Calu3 (cell line): Measurements from ENCODE around the gene CDAN1. TPM values are rescaled to one million over a fixed set of nuclear protein-coding genes. Genes with fewer than 3 reads are reported as not detected.

Experiments
- BruUV-seq: library from RNA; stranded (reverse); fragments of 400-500 nt; replicated peaks from 2 replicates; lab custom pipeline; 2021; lab: Mats Ljungman, UMichigan
- CTCF ChIA-PET: fragments of 300-600 bp; sonication (Branson Sonifier 250); formaldehyde crosslinking; loops from one replicate; lab custom pipeline; 2022; ENCODE audit warnings: antibody characterized with exemption; lab: Charles Lee
- DNase-seq: peaks from one replicate; pipeline ENCODE4 v3.0.0; 2022
- H3K27ac Mint-ChIP-seq: one replicate; pipeline ENCODE4 v1.8.0; 2022; ENCODE audit warnings: mixed read lengths; ENCODE audit not compliant: unreplicated experiment
- H3K27me3 Mint-ChIP-seq: one replicate; pipeline ENCODE4 v1.8.0; 2022; ENCODE audit warnings: mixed read lengths; ENCODE audit not compliant: unreplicated experiment
- H3K36me3 Mint-ChIP-seq: one replicate; pipeline ENCODE4 v1.8.0; 2022; ENCODE audit warnings: mild to moderate bottlenecking, moderate library complexity, mixed read lengths; ENCODE audit not compliant: insufficient read depth, unreplicated experiment
- H3K4me1 Mint-ChIP-seq: one replicate; pipeline ENCODE4 v1.8.0; 2022; ENCODE audit warnings: mild to moderate bottlenecking, low read depth, mixed read lengths; ENCODE audit not compliant: unreplicated experiment
- H3K4me3 Mint-ChIP-seq: one replicate; pipeline ENCODE4 v1.8.0; 2022; ENCODE audit warnings: mild to moderate bottlenecking, low read depth, moderate library complexity, mixed read lengths; ENCODE audit not compliant: unreplicated experiment
- H3K9me3 Mint-ChIP-seq: one replicate; pipeline ENCODE4 v1.8.0; 2022; ENCODE audit warnings: low read depth, mixed read lengths; ENCODE audit not compliant: unreplicated experiment
- intact Hi-C: fragments of 100-400 bp; cut with micrococcal nuclease; formaldehyde crosslinking; loops from one replicate; pipeline ENCODE4 v1.10.0; 2022; ENCODE audit not compliant: unreplicated experiment
- total RNA-seq: library from RNA; stranded (reverse); gene quantifications from 2 replicates; pipeline ENCODE4 v1.2.3, GENCODE V29; 2022
- TF ChIP-seq, protein P1 (sequence below): fragments of 200-600 bp; IDR thresholded peaks from one replicate; pipeline ENCODE4 v1.8.0; 2022; ENCODE audit warnings: antibody characterized with exemption; ENCODE audit not compliant: unreplicated experiment

CDAN1 gene
- total RNA-seq, 1 experiment from 2014 or later = 11.3 TPM

DNA sequence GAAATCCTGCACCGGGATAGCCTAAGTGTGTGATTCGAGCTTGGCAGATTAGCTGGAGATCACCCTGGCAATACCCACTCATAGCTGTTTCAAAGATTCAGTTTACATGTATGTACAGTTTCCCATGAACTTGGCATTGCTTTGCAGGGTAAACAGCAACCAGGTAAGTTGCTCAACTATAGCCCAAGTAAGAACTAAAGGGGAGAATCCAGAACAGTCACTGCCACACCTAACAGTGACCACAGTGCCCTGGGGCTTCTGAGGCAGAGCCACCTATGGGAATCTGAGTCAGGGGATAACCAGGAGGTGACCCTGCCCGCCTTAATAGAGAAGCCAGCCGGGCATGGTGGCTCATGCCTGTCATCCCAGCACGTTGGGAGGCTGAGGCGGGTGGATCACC lies 15.9 kb downstream of the CDAN1 start:
- CTCF ChIA-PET = no interaction called here
- TF ChIP-seq, protein P1, sequence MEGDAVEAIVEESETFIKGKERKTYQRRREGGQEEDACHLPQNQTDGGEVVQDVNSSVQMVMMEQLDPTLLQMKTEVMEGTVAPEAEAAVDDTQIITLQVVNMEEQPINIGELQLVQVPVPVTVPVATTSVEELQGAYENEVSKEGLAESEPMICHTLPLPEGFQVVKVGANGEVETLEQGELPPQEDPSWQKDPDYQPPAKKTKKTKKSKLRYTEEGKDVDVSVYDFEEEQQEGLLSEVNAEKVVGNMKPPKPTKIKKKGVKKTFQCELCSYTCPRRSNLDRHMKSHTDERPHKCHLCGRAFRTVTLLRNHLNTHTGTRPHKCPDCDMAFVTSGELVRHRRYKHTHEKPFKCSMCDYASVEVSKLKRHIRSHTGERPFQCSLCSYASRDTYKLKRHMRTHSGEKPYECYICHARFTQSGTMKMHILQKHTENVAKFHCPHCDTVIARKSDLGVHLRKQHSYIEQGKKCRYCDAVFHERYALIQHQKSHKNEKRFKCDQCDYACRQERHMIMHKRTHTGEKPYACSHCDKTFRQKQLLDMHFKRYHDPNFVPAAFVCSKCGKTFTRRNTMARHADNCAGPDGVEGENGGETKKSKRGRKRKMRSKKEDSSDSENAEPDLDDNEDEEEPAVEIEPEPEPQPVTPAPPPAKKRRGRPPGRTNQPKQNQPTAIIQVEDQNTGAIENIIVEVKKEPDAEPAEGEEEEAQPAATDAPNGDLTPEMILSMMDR = no peak
- H3K4me3 Mint-ChIP-seq = no peak overlapping the region
- H3K36me3 Mint-ChIP-seq = peaks cover 10% of the 10 kb centered on the region
- intact Hi-C loops = no loop called here
- no peak overlapping the region for H3K27ac Mint-ChIP-seq
- no peaks in the 10 kb centered on the region for H3K27me3 Mint-ChIP-seq
- no TSS peak for BruUV-seq
- no peaks in the 10 kb centered on the region for H3K9me3 Mint-ChIP-seq
- DNase-seq = no peak
- H3K4me1 Mint-ChIP-seq = no peaks in the 10 kb centered on the region

DNA sequence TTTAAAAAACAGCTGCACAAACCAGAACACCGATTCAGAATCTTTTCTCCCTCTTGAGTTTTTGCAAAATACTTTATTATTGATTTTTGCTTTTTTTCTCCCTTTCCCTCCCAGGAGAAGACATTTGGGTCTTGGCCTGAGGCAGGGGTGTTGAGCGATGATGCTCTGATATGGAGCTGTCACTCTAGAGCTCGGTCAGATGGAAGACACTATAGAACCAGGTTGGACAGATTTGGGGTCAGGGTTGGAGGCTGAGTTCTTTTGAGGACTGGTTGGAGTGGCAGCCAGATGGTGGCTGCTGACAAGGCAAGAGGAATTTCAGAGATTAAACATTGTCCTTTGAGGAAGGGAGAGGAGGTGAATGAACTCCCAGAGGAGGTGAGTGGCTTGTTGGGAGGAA lies 16.9 kb downstream of the CDAN1 start:
- no peaks in the 10 kb centered on the region for H3K4me1 Mint-ChIP-seq
- no TSS peak for BruUV-seq
- H3K27me3 Mint-ChIP-seq = no peaks in the 10 kb centered on the region
- no peak overlapping the region for H3K4me3 Mint-ChIP-seq
- no peaks in the 10 kb centered on the region for H3K9me3 Mint-ChIP-seq
- TF ChIP-seq, protein P1 = no peak
- CTCF ChIA-PET = no interaction called here
- H3K27ac Mint-ChIP-seq = no peak overlapping the region
- H3K36me3 Mint-ChIP-seq = peaks cover 3% of the 10 kb centered on the region
- DNase-seq = no peak
- intact Hi-C loops = no loop called here

DNA sequence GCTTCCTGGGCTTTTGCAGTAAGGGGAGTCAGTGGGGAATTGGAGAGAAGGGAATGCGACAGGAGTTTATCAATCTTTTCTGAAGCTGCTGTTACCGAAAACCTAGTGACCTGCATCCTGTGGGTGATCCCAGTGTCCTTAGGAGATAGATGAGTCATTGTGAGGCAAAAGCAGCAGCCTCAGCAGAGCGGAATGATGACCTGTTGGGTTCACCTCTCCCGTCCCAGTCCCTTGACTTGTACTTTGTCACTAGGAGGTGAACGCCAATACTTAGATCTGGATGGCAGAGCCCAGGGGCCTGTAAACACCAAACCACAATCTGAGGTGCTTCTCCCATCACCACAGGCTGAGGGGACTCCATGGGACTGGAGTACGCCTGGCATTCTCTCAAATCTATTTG lies 17.9 kb downstream of the CDAN1 start:
- H3K27ac Mint-ChIP-seq = no peak overlapping the region
- no peaks in the 10 kb centered on the region for H3K4me1 Mint-ChIP-seq
- H3K27me3 Mint-ChIP-seq = no peaks in the 10 kb centered on the region
- no peak overlapping the region for H3K4me3 Mint-ChIP-seq
- no peaks in the 10 kb centered on the region for H3K36me3 Mint-ChIP-seq
- BruUV-seq = no TSS peak
- H3K9me3 Mint-ChIP-seq = no peaks in the 10 kb centered on the region
- CTCF ChIA-PET = no interaction called here
- TF ChIP-seq, protein P1 = no peak
- intact Hi-C loops = no loop called here
- no peak for DNase-seq

DNA sequence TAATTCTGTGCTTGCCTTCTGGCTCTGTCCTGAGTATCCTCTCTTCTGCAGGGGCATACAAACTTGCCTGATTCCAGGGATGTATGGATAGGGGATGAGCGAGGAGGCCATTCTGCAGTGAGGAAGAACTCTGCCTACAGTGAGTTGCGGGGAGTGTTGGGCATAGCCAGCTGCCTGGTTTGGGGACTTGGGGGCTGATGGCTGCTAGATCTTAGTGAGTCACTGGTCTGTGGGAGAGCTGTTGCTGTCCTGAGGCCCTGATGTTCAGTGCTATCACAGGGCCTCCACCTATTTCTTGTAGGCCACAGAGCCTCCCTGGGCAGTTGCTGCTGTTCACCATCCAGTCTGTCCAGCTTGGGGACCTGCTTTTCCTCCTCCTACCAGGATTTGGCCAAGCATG lies 20.3 kb downstream of the CDAN1 start:
- DNase-seq = no peak
- Mint-ChIP-seq H3K4me3 (no peak overlapping the region), H3K36me3 (no peaks in the 10 kb centered on the region), H3K4me1 (no peaks in the 10 kb centered on the region), H3K27ac (no peak overlapping the region), H3K9me3 (no peaks in the 10 kb centered on the region), H3K27me3 (no peaks in the 10 kb centered on the region)
- no TSS peak for BruUV-seq
- CTCF ChIA-PET = no interaction called here
- intact Hi-C loops = no loop called here
- TF ChIP-seq, protein P1 = no peak
